NB4 (cell line): ENCODE data around the gene SLC20A1.
A peak's percentile ranks its signal among the peaks of the same experiment; 100 is the strongest.

Experiments
- DNase-seq: peaks from one replicate; pipeline ENCODE4 v3.0.0; 2010; ENCODE audit warnings: low read depth
- H3K4me3 ChIP-seq: one replicate; pipeline ENCODE4 v1.5.1; 2011; ENCODE audit warnings: mild to moderate bottlenecking, low read depth, low read length, moderate library complexity
- MYC ChIP-seq: IDR thresholded peaks from 2 replicates; pipeline ENCODE4 v1.6.1; 2011; ENCODE audit warnings: low read depth, low read length
- POLR2A ChIP-seq: IDR thresholded peaks from 2 replicates; pipeline ENCODE4 v1.6.1; 2011; ENCODE audit warnings: mild to moderate bottlenecking; ENCODE audit not compliant: insufficient read length; ENCODE audit errors: extremely low read depth
- TF ChIP-seq, protein P1 (sequence below): IDR thresholded peaks from 2 replicates; pipeline ENCODE4 v1.6.1; 2011; ENCODE audit warnings: low read depth, low read length
- TF ChIP-seq, protein P2 (sequence below): IDR thresholded peaks from one replicate; pipeline ENCODE4 v1.5.1; 2012; ENCODE audit warnings: low read depth, low read length

Gene SLC20A1

DNA sequence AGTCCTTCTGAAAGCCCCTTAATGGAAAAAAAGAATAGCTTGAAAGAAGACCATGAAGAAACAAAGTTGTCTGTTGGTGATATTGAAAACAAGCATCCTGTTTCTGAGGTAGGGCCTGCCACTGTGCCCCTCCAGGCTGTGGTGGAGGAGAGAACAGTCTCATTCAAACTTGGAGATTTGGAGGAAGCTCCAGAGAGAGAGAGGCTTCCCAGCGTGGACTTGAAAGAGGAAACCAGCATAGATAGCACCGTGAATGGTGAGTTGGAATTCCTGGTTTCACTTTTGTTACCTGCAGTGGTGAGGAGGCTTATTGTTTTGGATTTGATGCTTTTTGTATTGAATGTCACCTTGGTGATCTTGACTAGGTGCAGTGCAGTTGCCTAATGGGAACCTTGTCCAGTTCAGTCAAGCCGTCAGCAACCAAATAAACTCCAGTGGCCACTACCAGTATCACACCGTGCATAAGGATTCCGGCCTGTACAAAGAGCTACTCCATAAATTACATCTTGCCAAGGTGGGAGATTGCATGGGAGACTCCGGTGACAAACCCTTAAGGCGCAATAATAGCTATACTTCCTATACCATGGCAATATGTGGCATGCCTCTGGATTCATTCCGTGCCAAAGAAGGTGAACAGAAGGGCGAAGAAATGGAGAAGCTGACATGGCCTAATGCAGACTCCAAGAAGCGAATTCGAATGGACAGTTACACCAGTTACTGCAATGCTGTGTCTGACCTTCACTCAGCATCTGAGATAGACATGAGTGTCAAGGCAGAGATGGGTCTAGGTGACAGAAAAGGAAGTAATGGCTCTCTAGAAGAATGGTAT is 13.3 kb downstream of the SLC20A1 start:
- H3K4me3 ChIP-seq = peak overlapping the region; percentile 37
- peak; percentile 45 for DNase-seq
- TF ChIP-seq, protein P1, sequence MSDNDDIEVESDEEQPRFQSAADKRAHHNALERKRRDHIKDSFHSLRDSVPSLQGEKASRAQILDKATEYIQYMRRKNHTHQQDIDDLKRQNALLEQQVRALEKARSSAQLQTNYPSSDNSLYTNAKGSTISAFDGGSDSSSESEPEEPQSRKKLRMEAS = no peak
- TF ChIP-seq MYC (no peak), POLR2A (no peak)
- TF ChIP-seq, protein P2, sequence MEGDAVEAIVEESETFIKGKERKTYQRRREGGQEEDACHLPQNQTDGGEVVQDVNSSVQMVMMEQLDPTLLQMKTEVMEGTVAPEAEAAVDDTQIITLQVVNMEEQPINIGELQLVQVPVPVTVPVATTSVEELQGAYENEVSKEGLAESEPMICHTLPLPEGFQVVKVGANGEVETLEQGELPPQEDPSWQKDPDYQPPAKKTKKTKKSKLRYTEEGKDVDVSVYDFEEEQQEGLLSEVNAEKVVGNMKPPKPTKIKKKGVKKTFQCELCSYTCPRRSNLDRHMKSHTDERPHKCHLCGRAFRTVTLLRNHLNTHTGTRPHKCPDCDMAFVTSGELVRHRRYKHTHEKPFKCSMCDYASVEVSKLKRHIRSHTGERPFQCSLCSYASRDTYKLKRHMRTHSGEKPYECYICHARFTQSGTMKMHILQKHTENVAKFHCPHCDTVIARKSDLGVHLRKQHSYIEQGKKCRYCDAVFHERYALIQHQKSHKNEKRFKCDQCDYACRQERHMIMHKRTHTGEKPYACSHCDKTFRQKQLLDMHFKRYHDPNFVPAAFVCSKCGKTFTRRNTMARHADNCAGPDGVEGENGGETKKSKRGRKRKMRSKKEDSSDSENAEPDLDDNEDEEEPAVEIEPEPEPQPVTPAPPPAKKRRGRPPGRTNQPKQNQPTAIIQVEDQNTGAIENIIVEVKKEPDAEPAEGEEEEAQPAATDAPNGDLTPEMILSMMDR = no peak

DNA sequence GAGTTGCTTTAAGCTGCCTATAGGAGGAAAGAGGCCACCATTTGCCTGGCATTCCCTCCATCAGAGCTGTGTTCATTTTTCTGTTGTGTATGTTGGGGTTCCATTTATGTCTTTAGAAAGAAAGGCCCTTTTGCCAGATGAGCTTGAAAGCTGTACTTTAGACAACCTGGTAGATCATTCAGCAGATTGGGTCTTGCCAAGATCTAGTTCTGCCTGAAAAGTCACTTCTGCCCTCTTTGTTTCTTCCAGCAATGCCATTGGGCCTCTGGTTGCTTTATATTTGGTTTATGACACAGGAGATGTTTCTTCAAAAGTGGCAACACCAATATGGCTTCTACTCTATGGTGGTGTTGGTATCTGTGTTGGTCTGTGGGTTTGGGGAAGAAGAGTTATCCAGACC is 14.4 kb downstream of the SLC20A1 start:
- peak overlapping the region; percentile 37 for H3K4me3 ChIP-seq
- peak; percentile 18 for DNase-seq
- TF ChIP-seq, protein P2 = no peak
- TF ChIP-seq, protein P1 = no peak

DNA sequence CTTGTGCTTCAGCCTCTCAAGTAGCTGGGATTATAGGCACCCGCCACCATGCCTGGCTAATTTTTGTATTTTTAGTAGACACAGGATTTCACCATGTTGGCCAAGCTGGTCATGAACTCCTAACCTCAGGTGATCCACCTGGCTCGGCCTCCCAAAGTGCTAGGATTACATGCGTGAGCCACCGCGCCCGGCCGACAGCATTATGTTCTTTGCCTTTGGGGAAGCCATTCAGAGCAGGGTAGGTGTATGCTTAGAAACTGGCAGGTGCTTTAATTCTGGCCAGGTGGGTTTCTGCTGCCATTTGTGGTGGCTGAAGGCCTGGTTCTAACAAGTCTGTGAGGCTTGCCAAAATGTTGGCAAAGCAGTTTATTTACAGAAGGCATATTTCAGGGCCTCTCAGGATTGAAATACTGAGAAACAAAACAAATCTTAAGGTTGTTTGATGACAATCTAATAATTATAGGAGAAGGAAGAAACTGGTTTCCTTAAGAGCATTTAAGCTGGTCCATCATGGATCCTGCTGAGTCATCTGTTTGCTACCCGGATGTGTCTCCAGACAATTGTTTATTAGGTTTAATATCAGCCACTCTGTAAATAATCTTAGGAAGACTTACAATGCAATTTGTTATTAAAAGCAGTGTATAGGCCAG is 16.0 kb downstream of the SLC20A1 start:
- TF ChIP-seq, protein P1 = no peak
- TF ChIP-seq POLR2A = no peak
- no peak for TF ChIP-seq MYC
- TF ChIP-seq, protein P2 = no peak
- DNase-seq = no peak
- peak overlapping the region; percentile 0 for H3K4me3 ChIP-seq

DNA sequence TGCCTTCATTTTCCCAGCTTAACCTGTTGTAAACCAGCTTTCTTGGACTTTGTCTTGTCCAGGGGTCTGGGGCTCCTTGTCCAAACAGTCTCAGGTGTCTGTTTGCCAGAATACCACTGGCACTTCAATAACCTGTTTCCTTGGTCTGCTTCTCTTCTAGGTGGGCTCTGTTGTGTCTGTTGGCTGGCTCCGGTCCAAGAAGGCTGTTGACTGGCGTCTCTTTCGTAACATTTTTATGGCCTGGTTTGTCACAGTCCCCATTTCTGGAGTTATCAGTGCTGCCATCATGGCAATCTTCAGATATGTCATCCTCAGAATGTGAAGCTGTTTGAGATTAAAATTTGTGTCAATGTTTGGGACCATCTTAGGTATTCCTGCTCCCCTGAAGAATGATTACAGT is 17.0 kb downstream of the SLC20A1 start:
- TF ChIP-seq MYC = no peak
- TF ChIP-seq POLR2A = no peak
- TF ChIP-seq, protein P2 = no peak
- TF ChIP-seq, protein P1 = no peak
- H3K4me3 ChIP-seq = no peak overlapping the region
- peak; percentile 82 for DNase-seq

DNA sequence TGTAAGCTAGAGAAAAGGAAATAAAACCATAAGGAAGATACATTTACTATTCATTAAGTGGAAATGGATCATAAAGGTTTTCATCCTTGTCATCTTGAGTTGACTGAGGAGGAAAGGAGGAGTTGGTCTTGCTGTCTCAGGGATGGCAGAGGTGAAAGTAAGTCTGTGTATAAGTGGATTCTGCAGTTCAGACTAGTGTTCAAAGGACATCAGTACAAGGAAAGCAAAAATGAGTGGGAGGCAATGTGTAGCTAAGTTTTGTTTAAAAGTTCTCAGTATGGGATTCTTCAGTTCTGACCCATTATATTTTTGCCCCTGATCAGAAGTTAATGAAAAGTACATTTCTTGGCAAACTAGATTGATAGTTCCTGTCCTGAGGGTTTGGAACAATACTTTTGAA is 18.9 kb downstream of the SLC20A1 start:
- TF ChIP-seq MYC = no peak
- TF ChIP-seq, protein P1 = no peak
- TF ChIP-seq POLR2A = no peak
- TF ChIP-seq, protein P2 = no peak
- H3K4me3 ChIP-seq = no peak overlapping the region
- peak; percentile 75 for DNase-seq
